Non-pigmented ciliary epithelial cell (primary cell): ENCODE measurements around the gene KRTAP20-2.

Source experiments
- DNase-seq: peaks from one replicate; pipeline ENCODE4 v3.0.0-alpha.2; 2010; ENCODE audit warnings: low read depth

KRTAP20-2 gene

GRCh38 chr21:30634906-30635305 lies at the start of gene KRTAP20-2:
Gene KRTAP20-2, plus strand, starts transcription at chr21:30635206. Its CDS starts 58 bp downstream, at chr21:30635264.
- no peak for DNase-seq

GRCh38 chr21:30590297-30590696 lies 44.7 kb upstream of the KRTAP20-2 start, which contains the start of gene KRTAP22-2:
Gene KRTAP22-2, minus strand, starts transcription at chr21:30590397.
- no peak for DNase-seq

- no peak for DNase-seq
Measured at GRCh38 chr21:30592140-30592539, 42.9 kb upstream of the KRTAP20-2 start, which contains the start of gene KRTAP6-3. Gene KRTAP6-3, plus strand, starts transcription at chr21:30592440. Its CDS starts 6 bp downstream, at chr21:30592446.

- DNase-seq = no peak
Measured at GRCh38 chr21:30598802-30599201, 36.2 kb upstream of the KRTAP20-2 start, which contains the start of gene KRTAP6-2. Gene KRTAP6-2, minus strand, starts transcription at chr21:30598902. Its CDS starts 28 bp downstream, at chr21:30598874.

- no peak for DNase-seq
Measured at GRCh38 chr21:30600787-30601186, 34.2 kb upstream of the KRTAP20-2 start, which contains the start of gene KRTAP22-1. Gene KRTAP22-1, plus strand, starts transcription at chr21:30601087.

- no peak for DNase-seq
Measured at GRCh38 chr21:30605968-30606367, 29.0 kb upstream of the KRTAP20-2 start.

GRCh38 chr21:30612132-30612531 lies 22.9 kb upstream of the KRTAP20-2 start:
- DNase-seq = no peak

- DNase-seq = no peak
Measured at GRCh38 chr21:30613836-30614235, 21.2 kb upstream of the KRTAP20-2 start, which contains the start of gene KRTAP6-1. Gene KRTAP6-1, minus strand, starts transcription at chr21:30613930. Its CDS starts 26 bp downstream, at chr21:30613904.

GRCh38 chr21:30615199-30615598 lies 19.8 kb upstream of the KRTAP20-2 start:
- DNase-seq = no peak

- no peak for DNase-seq
Measured at GRCh38 chr21:30616125-30616524, 18.9 kb upstream of the KRTAP20-2 start, which contains the start of gene KRTAP20-1. Gene KRTAP20-1, plus strand, starts transcription at chr21:30616425. Its CDS starts 30 bp downstream, at chr21:30616455.

- DNase-seq = no peak
Measured at GRCh38 chr21:30620080-30620479, 14.9 kb upstream of the KRTAP20-2 start.

- DNase-seq = no peak
Measured at GRCh38 chr21:30620522-30620921, 14.5 kb upstream of the KRTAP20-2 start, which contains the start of gene KRTAP20-4. Gene KRTAP20-4, plus strand, starts transcription at chr21:30620627.

GRCh38 chr21:30623362-30623761 lies 11.6 kb upstream of the KRTAP20-2 start:
- no peak for DNase-seq

GRCh38 chr21:30625449-30626165 lies 9.4 kb upstream of the KRTAP20-2 start:
- no peak for DNase-seq

GRCh38 chr21:30628109-30628508 lies 6.9 kb upstream of the KRTAP20-2 start:
- DNase-seq = no peak

- DNase-seq = no peak
Measured at GRCh38 chr21:30629200-30629599, 5.8 kb upstream of the KRTAP20-2 start.

- no peak for DNase-seq
Measured at GRCh38 chr21:30638686-30639085, 3.7 kb downstream of the KRTAP20-2 start.

GRCh38 chr21:30642564-30642963 lies 7.6 kb downstream of the KRTAP20-2 start, which contains the start of gene KRTAP20-3:
Gene KRTAP20-3, plus strand, starts transcription at chr21:30642864.
- no peak for DNase-seq

- no peak for DNase-seq
Measured at GRCh38 chr21:30646904-30647414, 12.0 kb downstream of the KRTAP20-2 start.

- DNase-seq = no peak
Measured at GRCh38 chr21:30652891-30653290, 17.9 kb downstream of the KRTAP20-2 start.

- DNase-seq = no peak
Measured at GRCh38 chr21:30668776-30669175, 33.8 kb downstream of the KRTAP20-2 start.

GRCh38 chr21:30672985-30673650 lies 38.1 kb downstream of the KRTAP20-2 start:
- no peak for DNase-seq
